ELR (cell line): ENCODE data around the gene MESP1.

Source experiments
- DNase-seq: peaks from one replicate; pipeline ENCODE4 v3.0.0-alpha.2; 2015; ENCODE audit warnings: low read depth

The MESP1 gene

DNA sequence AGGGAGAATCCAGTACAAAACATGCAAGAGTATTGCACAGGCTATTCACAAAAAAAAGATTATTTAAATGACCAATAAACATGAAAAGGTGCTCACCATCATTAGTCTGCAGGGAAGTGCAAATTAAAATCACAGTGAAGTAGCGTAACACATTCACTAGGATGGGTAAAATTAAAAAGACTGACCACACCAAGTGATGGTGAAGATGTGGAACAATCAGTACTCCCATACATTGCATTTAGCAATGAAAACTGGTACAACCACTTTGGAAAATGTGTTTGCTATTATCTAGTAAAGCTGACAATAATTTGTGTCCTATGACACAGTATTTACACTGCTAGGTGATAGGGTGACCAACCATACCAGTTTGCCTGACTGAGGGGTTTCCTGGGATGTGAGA, 26.4 kb downstream of the MESP1 start:
- no peak for DNase-seq

DNA sequence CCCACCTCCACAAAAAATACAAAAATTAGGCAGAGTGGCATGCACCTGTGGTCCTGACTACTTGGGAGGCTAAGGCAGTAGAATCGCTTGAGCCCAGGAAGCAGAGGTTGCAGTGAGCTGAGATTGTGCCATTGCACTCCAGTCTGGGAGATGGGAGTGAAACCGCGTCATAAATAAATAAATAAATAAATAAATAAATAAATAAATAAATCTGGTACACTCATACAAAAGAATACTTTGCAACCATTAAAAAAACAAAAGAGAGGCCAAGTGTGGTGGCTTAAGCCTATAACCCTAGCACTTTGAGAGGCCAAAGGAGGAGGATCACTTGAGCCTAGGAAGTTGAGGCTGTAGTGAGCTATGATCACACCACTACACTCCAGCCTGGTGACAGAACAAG, 28.0 kb downstream of the MESP1 start:
- DNase-seq = no peak

DNA sequence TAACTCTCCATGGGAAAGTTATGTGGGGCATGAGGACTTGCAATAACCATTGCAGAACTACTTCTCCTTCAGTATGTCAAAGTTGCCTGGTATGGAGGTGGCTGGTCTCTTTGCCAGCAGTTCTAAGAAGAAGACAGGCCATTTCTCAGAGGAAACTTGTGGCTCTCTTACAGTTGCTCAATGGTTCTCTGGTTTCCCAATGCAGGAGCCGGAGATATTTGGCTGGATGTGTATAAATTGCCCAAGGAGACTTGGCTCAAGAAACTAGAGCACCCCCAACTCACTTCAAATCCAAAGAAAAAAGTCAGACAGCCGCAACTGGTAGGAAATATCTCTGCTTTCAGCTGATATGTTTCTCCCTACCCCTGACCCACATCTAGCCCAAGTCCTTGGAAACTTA, 36.3 kb downstream of the MESP1 start:
- DNase-seq = no peak

DNA sequence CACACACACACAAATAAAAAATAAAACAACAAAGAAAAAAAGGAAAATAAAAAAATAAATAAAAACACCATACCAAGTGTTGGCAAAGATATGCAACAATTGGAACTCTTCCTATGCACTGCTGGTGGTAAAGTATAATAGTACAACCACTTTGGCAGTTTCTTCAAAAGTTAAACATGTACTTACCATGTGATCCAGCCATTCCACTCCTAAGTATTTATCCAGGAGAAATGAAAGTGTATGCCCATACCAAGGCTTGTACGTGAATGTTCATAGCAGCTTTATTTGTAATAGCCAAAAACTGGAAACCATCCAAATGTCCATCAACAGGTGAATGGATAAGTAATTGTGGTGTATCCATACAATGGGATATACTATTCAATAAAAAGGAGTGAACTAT, 43.5 kb downstream of the MESP1 start:
- DNase-seq = no peak

DNA sequence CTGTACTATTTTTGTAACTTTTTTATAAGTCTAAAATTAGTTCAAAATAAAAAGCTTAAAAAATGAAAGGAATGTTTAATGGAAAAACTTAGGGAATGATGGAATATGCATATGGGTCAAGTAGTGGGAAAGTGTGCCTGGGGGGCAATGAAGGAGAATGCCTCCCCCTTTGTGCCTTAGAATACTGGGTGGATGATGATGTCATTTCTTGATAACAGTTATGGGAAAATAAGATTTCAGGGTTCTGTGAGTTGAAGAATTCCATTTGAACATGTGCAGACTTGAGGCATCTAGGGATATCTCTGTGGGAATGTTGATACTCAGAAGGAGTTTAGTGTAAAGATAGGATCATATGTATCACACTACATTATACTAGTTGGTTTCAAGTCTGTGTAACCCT, 46.6 kb downstream of the MESP1 start:
- DNase-seq = no peak
